Upper lobe of left lung (tissue), 6 donors: ENCODE data around the gene CFAP161. TPM values are rescaled to one million over a fixed set of nuclear protein-coding genes. Genes with fewer than 3 reads are reported as not detected.

Source experiments
- ATAC-seq, 2 donors: fragments of 200-7000 bp; cut with Tn5 transposase; one replicate each; pipeline ENCODE4 v1.9.1; 2022; ENCODE audit warnings: mild to moderate bottlenecking in 2 of 2, moderate library complexity in 2 of 2; ENCODE audit not compliant: low FRiP score in 2 of 2
- DNase-seq, 2 donors: peaks; one replicate each; pipeline ENCODE4 v3.0.0-alpha.2; 2019 to 2020
- H3K27ac ChIP-seq, 4 donors: fragments of 200-600 bp; sonication (generic); one replicate each; pipeline ENCODE4 v1.5.1; 2016 to 2019
- H3K27me3 ChIP-seq, 4 donors: fragments of 200-600 bp; sonication (generic); one replicate each; pipeline ENCODE4 v1.5.1; 2017 to 2019
- H3K36me3 ChIP-seq, 4 donors: fragments of 200-600 bp; sonication (generic); one replicate each; pipeline ENCODE4 v1.5.1; 2016 to 2019
- H3K4me1 ChIP-seq, 4 donors: fragments of 200-600 bp; sonication (generic); one replicate each; pipeline ENCODE4 v1.5.1; 2018 to 2019
- H3K4me3 ChIP-seq, 4 donors: fragments of 200-600 bp; sonication (generic); one replicate each; pipeline ENCODE4 v1.5.1; 2017 to 2019; ENCODE audit warnings: mild to moderate bottlenecking in 2 of 4, moderate library complexity in 1 of 4
- H3K9me3 ChIP-seq, 4 donors: fragments of 200-600 bp; sonication (generic); one replicate each; pipeline ENCODE4 v1.5.1; 2018 to 2019
- CTCF ChIP-seq, 6 experiments: fragments of 450-650 bp in 4 of 6; fragments of 200-600 bp in 2 of 6; sonication (generic) in 2 of 6; IDR thresholded peaks; one replicate each; pipeline ENCODE4 v1.5.1; 2016 to 2019; ENCODE audit warnings: antibody characterized with exemption in 6 of 6
- EP300 ChIP-seq, 4 donors: sonication (generic); formaldehyde crosslinking; IDR thresholded peaks; one replicate each; pipeline ENCODE4 v1.5.1; 2017; ENCODE audit warnings: antibody characterized with exemption in 4 of 4, control low read depth in 2 of 4
- POLR2A ChIP-seq, 4 donors: fragments of 450-650 bp; IDR thresholded peaks; one replicate each; pipeline ENCODE4 v1.5.1; 2016 to 2017; ENCODE audit warnings: antibody characterized with exemption in 4 of 4, mild to moderate bottlenecking in 2 of 4
- POLR2AphosphoS5 ChIP-seq, 2 donors: sonication (generic); formaldehyde crosslinking; IDR thresholded peaks; one replicate each; pipeline ENCODE4 v1.5.1; 2017; ENCODE audit warnings: antibody characterized with exemption in 2 of 2
- WGBS, 2 donors: methylation state at CpG; one replicate each; pipeline ENCODE4 v1.1.5; 2017 to 2018; 5-methylcytosine and 5-hydroxymethylcytosine counted together
- total RNA-seq, 6 donors: library from RNA; depleted of rRNA in 4 of 6; stranded (reverse); fragments of >200 nt in 4 of 6; gene quantifications; one replicate each; pipeline versions ENCODE4 v1.1.0 to v1.2.1, GENCODE V29; 2016 to 2021
- donor health status: DM: no; HTN: no; CAD: no; lungs with moderate emphysema.
- donor health status: DM: no; HTN: yes; CAD: no; lungs with severe emphysema.

CFAP161 gene
- total RNA-seq, 6 donors from 2014 or later = 1.2 to 9.0 (median 2.6) TPM

GRCh38 chr15:81098349-81098748 lies 35.7 kb upstream of the CFAP161 start:
- TF ChIP-seq POLR2A (IDR thresholded peaks at IDR 0.05) = no peak
- no peak for TF ChIP-seq POLR2AphosphoS5 (IDR thresholded peaks at IDR 0.05)
- no peak for TF ChIP-seq CTCF (IDR thresholded peaks at IDR 0.05)
- Histone ChIP-seq H3K9me3 (no peaks in the 10 kb centered on the region), H3K27ac (peak overlapping the region in 3 of 4 donors; percentile 26 to 78 (median 44)), H3K4me3 (no peak overlapping the region), H3K36me3 (no peaks in the 10 kb centered on the region), H3K27me3 (no peaks in the 10 kb centered on the region), H3K4me1 (peaks cover 0 to 29% (median 18%) of the 10 kb centered on the region in 4 donors)
- 61 to 67% methylated on average over 4 of the region's 4 CpGs for whole genome bisulfite sequencing, 2 donors
- DNase-seq (no peak), ATAC-seq (no peak)

- ATAC-seq = peak; percentile 67 to 81
- H3K27ac ChIP-seq = peak overlapping the region; percentile 17 to 78 (median 35)
- WGBS, 2 donors = 18 to 28% methylated on average over 13 of the region's 13 CpGs
- peak overlapping the region in 1 of 4 donors; percentile 7 for H3K4me3 ChIP-seq
- H3K9me3 ChIP-seq = no peaks in the 10 kb centered on the region
- TF ChIP-seq POLR2A (IDR thresholded peaks at IDR 0.05) (no peak), CTCF (IDR thresholded peaks at IDR 0.05) (no peak), POLR2AphosphoS5 (IDR thresholded peaks at IDR 0.05) (peak; percentile 73 to 85), EP300 (IDR thresholded peaks at IDR 0.05) (peak in 3 of 4 donors; percentile 21 to 85 (median 66))
- H3K27me3 ChIP-seq = no peaks in the 10 kb centered on the region
- no peaks in the 10 kb centered on the region for H3K36me3 ChIP-seq
- peaks cover 0 to 29% (median 18%) of the 10 kb centered on the region in 4 donors for H3K4me1 ChIP-seq
- DNase-seq = peak in 1 of 2 donors; percentile 53
These were observed 35.0 kb upstream of the CFAP161 start for GRCh38 chr15:81098861-81099651.

- peaks cover 5 to 27% (median 24%) of the 10 kb centered on the region in 4 donors for H3K4me1 ChIP-seq
- H3K4me3 ChIP-seq = no peak overlapping the region
- no peak for DNase-seq
- 76 to 77% methylated on average over 7 of the region's 7 CpGs for WGBS, 2 donors
- H3K27ac ChIP-seq = no peak overlapping the region
- H3K36me3 ChIP-seq = no peaks in the 10 kb centered on the region
- no peak for TF ChIP-seq POLR2A (IDR thresholded peaks at IDR 0.05)
- no peak for TF ChIP-seq EP300 (IDR thresholded peaks at IDR 0.05)
- TF ChIP-seq CTCF (IDR thresholded peaks at IDR 0.05) = no peak
- TF ChIP-seq POLR2AphosphoS5 (IDR thresholded peaks at IDR 0.05) = no peak
- H3K9me3 ChIP-seq = no peaks in the 10 kb centered on the region
- no peak for ATAC-seq
- H3K27me3 ChIP-seq = no peaks in the 10 kb centered on the region
These were observed 31.9 kb upstream of the CFAP161 start for GRCh38 chr15:81101894-81102815.

GRCh38 chr15:81103857-81104256 lies 30.2 kb upstream of the CFAP161 start:
- Histone ChIP-seq H3K27ac (peak overlapping the region in 1 of 4 donors; percentile 42), H3K36me3 (no peaks in the 10 kb centered on the region), H3K4me3 (no peak overlapping the region), H3K4me1 (peaks cover 5 to 24% (median 20%) of the 10 kb centered on the region in 4 donors), H3K27me3 (no peaks in the 10 kb centered on the region), H3K9me3 (no peaks in the 10 kb centered on the region)
- WGBS, 2 donors = 100% methylated on average over 1 of the region's 1 CpG
- no peak for DNase-seq
- no peak for ATAC-seq
- TF ChIP-seq EP300 (IDR thresholded peaks at IDR 0.05) = no peak

GRCh38 chr15:81105545-81105944 lies 28.5 kb upstream of the CFAP161 start:
- no peak for DNase-seq
- Histone ChIP-seq H3K4me1 (peaks cover 5 to 19% (median 14%) of the 10 kb centered on the region in 4 donors), H3K27me3 (no peaks in the 10 kb centered on the region), H3K36me3 (no peaks in the 10 kb centered on the region), H3K9me3 (no peaks in the 10 kb centered on the region), H3K4me3 (no peak overlapping the region), H3K27ac (peak overlapping the region in 1 of 4 donors; percentile 4)
- WGBS, 2 donors = 76 to 79% methylated on average over 4 of the region's 4 CpGs
- TF ChIP-seq POLR2A (IDR thresholded peaks at IDR 0.05) = no peak
- no peak for ATAC-seq
